GM21737 (cell line): Measurements from ENCODE around the gene ACADM.
"Not testable (repeated sequence)": the region's sequence is repeated elsewhere in the genome, so short reads cannot be mapped to it uniquely, and the experiment has no call there.

Source experiments
- ATAC-seq: cut with Tn5 transposase; IDR thresholded peaks from one replicate; pipeline ENCODE4 v1.9.1; 2021; ENCODE audit warnings: mild to moderate bottlenecking, moderate library complexity; ENCODE audit not compliant: unreplicated experiment

The ACADM gene

GRCh38 chr1:75791022-75791421 is 66.5 kb downstream of the ACADM start:
- ATAC-seq: no peak

- no peak for ATAC-seq
These were observed 67.6 kb downstream of the ACADM start for GRCh38 chr1:75792091-75792490.

GRCh38 chr1:75794382-75794781 is 69.9 kb downstream of the ACADM start:
- ATAC-seq: no peak

GRCh38 chr1:75795703-75796193 is 71.2 kb downstream of the ACADM start:
- no peak for ATAC-seq

- ATAC-seq: no peak
These were observed 72.1 kb downstream of the ACADM start, which contains the start of gene MSH4 for GRCh38 chr1:75796376-75797272. Gene MSH4 (plus strand): TSS chr1:75796882. CDS start chr1:75796986, 104 bp downstream.

- ATAC-seq: no peak
These were observed 72.7 kb downstream of the ACADM start for GRCh38 chr1:75797273-75797588.

- ATAC-seq: no peak
These were observed 73.2 kb downstream of the ACADM start for GRCh38 chr1:75797606-75798216.

GRCh38 chr1:75801480-75801879 is 77.0 kb downstream of the ACADM start:
- not testable (repeated sequence) for ATAC-seq

GRCh38 chr1:75808921-75809320 is 84.4 kb downstream of the ACADM start:
- no peak for ATAC-seq

- not testable (repeated sequence) for ATAC-seq
These were observed 85.6 kb downstream of the ACADM start for GRCh38 chr1:75810113-75810512.

GRCh38 chr1:75811211-75811981 is 86.9 kb downstream of the ACADM start:
- ATAC-seq: no peak

GRCh38 chr1:75812065-75812464 is 87.6 kb downstream of the ACADM start:
- ATAC-seq: no peak
